Measurements from ENCODE around the gene CDK19. TPM values are rescaled to one million over a fixed set of nuclear protein-coding genes. Genes with fewer than 3 reads are reported as not detected.

CDK19 gene
- total and polyA plus RNA-seq, 10 of the 15 experiments (the other 5 are each of a cell fraction or from before 2014, with no cell fraction given), result 4.6 to 21.4 (median 12.4) TPM

GRCh38 chr6:110656492-110656891 lies 158.8 kb downstream of the CDK19 start (continued):
- TF ChIP-seq HDAC6 (IDR thresholded peaks at IDR 0.05; ENCODE audit: unreplicated experiment) (no peak), E2F4 (IDR thresholded peaks at IDR 0.05; ENCODE audit: low read depth, low read length) (no peak), SP1 (IDR thresholded peaks at IDR 0.05; ENCODE audit: low read depth, low read length) (no peak)

- in situ Hi-C loops (cut with MboI) (no loop called here), intact Hi-C loops (cut with micrococcal nuclease; ENCODE audit: unreplicated experiment) (no loop called here)
- Histone ChIP-seq H3K36me3 (ENCODE audit: control insufficient read depth in 2 of 2, insufficient read depth in 2 of 2, low read length in 1 of 2) (no peaks in the 10 kb centered on the region), H3K27me3 (replicated peaks in 1 of 2; ENCODE audit: control insufficient read depth in 2 of 2, insufficient read depth in 2 of 2, low read length in 1 of 2) (no peaks in the 10 kb centered on the region), H3K79me2 (ENCODE audit: control insufficient read depth, insufficient read depth, low read length) (no peaks in the 10 kb centered on the region), H3K27ac (ENCODE audit: control insufficient read depth, insufficient read depth) (no peak overlapping the region), H3K9me3 (replicated peaks; ENCODE audit: control insufficient read depth, insufficient read depth, low read length) (no peaks in the 10 kb centered on the region; the same call in 2 of the 3 replicates), H3K4me2 (ENCODE audit: control insufficient read depth, insufficient read depth) (no peak overlapping the region), H3K9ac (ENCODE audit: control insufficient read depth, insufficient read depth, low read length) (no peak overlapping the region), H4K20me1 (ENCODE audit: control insufficient read depth, insufficient read depth) (no peaks in the 10 kb centered on the region), H3K4me3 (no peak overlapping the region), H2AFZ (ENCODE audit: control insufficient read depth, low read depth, low read length) (no peak overlapping the region), H3K4me1 (ENCODE audit: control insufficient read depth, insufficient read depth, low read length) (no peaks in the 10 kb centered on the region)
- ChIA-PET CTCF (interaction anchor here (1.0 kb wide), 1 partner anchor 12 kb away, joined by 3 read pairs; no protein-coding TSS in a partner anchor), RAD21 (ENCODE audit: unreplicated experiment) (no interaction called here), SMC1A (ENCODE audit: uncharacterized antibody, unreplicated experiment) (interaction anchor here (0.9 to 1.2 kb wide), 2 partner anchors 13 to 64 kb away, joined by 3 read pairs; no protein-coding TSS in a partner anchor), POLR2A (interaction anchor here (0.6 kb wide), 1 partner anchor 319 kb away, joined by 4 read pairs; no protein-coding TSS in a partner anchor)
- FAIRE-seq (no peak), DNase-seq (ENCODE audit: low read depth, low spot score) (no peak), ATAC-seq (no peak)
- no TSS peak for BruUV-seq (replicated peaks)
- WGBS (ENCODE audit: insufficient coverage, insufficient replicate concordance, low lambda C conversion rate, missing lambda C conversion rate), result 50% methylated on average over 1 of the region's 1 CpG
- TF ChIP-seq ELK1 (IDR thresholded peaks at IDR 0.05; ENCODE audit: low read depth, low read length) (no peak), RB1 (IDR thresholded peaks at IDR 0.05; ENCODE audit: borderline replicate concordance) (no peak), STAT1 (conservative IDR thresholded peaks at IDR 0.05) (no peak)
These were observed 159.4 kb downstream of the CDK19 start for GRCh38 chr6:110655821-110656220.

Data from GM12878 (cell line).